Neural progenitor cell (in vitro differentiated cells): ENCODE results near the gene COMP. TPM values are rescaled to one million over a fixed set of nuclear protein-coding genes. Genes with fewer than 3 reads are reported as not detected.

Experiments
- DNase-seq: peaks from one replicate; pipeline ENCODE4 v3.0.0-alpha.2; 2016; ENCODE audit warnings: low spot score
- H2AFZ ChIP-seq: fragments of 200-600 bp; sonication (generic); replicated peaks from 2 replicates; pipeline ENCODE4 v1.6.1; 2016; ENCODE audit warnings: antibody characterized with exemption
- H3F3A ChIP-seq: fragments of 200-600 bp; sonication (generic); 2 replicates; pipeline ENCODE4 v1.6.1; 2016; ENCODE audit warnings: antibody characterized with exemption, low read depth
- H3K27ac ChIP-seq: fragments of 200-600 bp; sonication (generic); 2 replicates; pipeline ENCODE4 v1.5.1; 2016; ENCODE audit warnings: mild to moderate bottlenecking
- H3K27me3 ChIP-seq: fragments of 200-600 bp; sonication (generic); 2 replicates; pipeline ENCODE4 v1.6.1; 2016; ENCODE audit warnings: mild to moderate bottlenecking, moderate library complexity
- H3K36me3 ChIP-seq: fragments of 200-600 bp; sonication (generic); 2 replicates; pipeline ENCODE4 v1.5.1; 2016
- H3K4me1 ChIP-seq: fragments of 200-600 bp; sonication (generic); 2 replicates; pipeline ENCODE4 v1.6.1; 2016; ENCODE audit warnings: mixed run types
- H3K4me2 ChIP-seq: fragments of 200-600 bp; sonication (generic); 2 replicates; pipeline ENCODE4 v1.6.1; 2016
- H3K4me3 ChIP-seq: fragments of 200-600 bp; sonication (generic); 2 replicates; pipeline ENCODE4 v1.5.1; 2016
- H3K79me2 ChIP-seq: fragments of 200-600 bp; sonication (generic); 2 replicates; pipeline ENCODE4 v1.6.1; 2016; ENCODE audit warnings: low read depth
- H3K9ac ChIP-seq: fragments of 200-600 bp; sonication (generic); 2 replicates; pipeline ENCODE4 v1.6.1; 2016
- H3K9me3 ChIP-seq: fragments of 200-600 bp; sonication (generic); 2 replicates; pipeline ENCODE4 v1.5.1; 2016; ENCODE audit warnings: low read depth
- H4K20me1 ChIP-seq: fragments of 200-600 bp; sonication (generic); 2 replicates; pipeline ENCODE4 v1.6.1; 2016; ENCODE audit warnings: low read depth
- H3K27ac Mint-ChIP-seq: 3 replicates; pipeline ENCODE4 v1.8.0; 2021; ENCODE audit warnings: mixed read lengths
- H3K27me3 Mint-ChIP-seq: 2 replicates; pipeline ENCODE4 v1.8.0; 2022; ENCODE audit warnings: low read depth, mild to moderate bottlenecking, inconsistent platforms, moderate library complexity, mixed read lengths; ENCODE audit not compliant: insufficient read depth
- H3K36me3 Mint-ChIP-seq: 3 replicates; pipeline ENCODE4 v1.8.0; 2021; ENCODE audit warnings: mixed read lengths
- H3K4me1 Mint-ChIP-seq: 3 replicates; pipeline ENCODE4 v1.8.0; 2021; ENCODE audit warnings: mixed read lengths
- H3K4me3 Mint-ChIP-seq: 3 replicates; pipeline ENCODE4 v1.8.0; 2021; ENCODE audit warnings: mild to moderate bottlenecking, moderate library complexity, mixed read lengths
- H3K9me3 Mint-ChIP-seq: 3 replicates; pipeline ENCODE4 v1.8.0; 2020; ENCODE audit warnings: mixed read lengths
- EZH2 ChIP-seq: fragments of 200-600 bp; sonication (generic); IDR thresholded peaks from 2 replicates; pipeline ENCODE4 v1.6.1; 2017; ENCODE audit warnings: antibody characterized with exemption, mild to moderate bottlenecking, moderate library complexity
- EZH2phosphoT487 ChIP-seq: fragments of 200-600 bp; sonication (generic); IDR thresholded peaks from 2 replicates; pipeline ENCODE4 v1.6.1; 2017; ENCODE audit warnings: antibody characterized with exemption
- total RNA-seq: library from RNA; depleted of rRNA; stranded (reverse); fragments of >200 nt; gene quantifications from 2 replicates; pipeline ENCODE4 v1.2.3, GENCODE V29; 2015; ENCODE audit warnings: low replicate concordance
- TF ChIP-seq, protein P1 (sequence below): fragments of 200-600 bp; sonication (generic); IDR thresholded peaks from 2 replicates; pipeline ENCODE4 v1.5.1; 2017; ENCODE audit warnings: antibody characterized with exemption, mild to moderate bottlenecking

The COMP gene
- total RNA-seq, 1 donor from 2014 or later = not detected

- peak; percentile 55 for DNase-seq
- H3K9me3 Mint-ChIP-seq = no peaks in the 10 kb centered on the region
- peaks cover 27% of the 10 kb centered on the region for H3K27me3 Mint-ChIP-seq
- H3K4me1 Mint-ChIP-seq = peaks cover 11% of the 10 kb centered on the region
- peaks cover 19% of the 10 kb centered on the region for H3K4me1 ChIP-seq
- H3K27ac ChIP-seq = no peak overlapping the region
- peaks cover 63% of the 10 kb centered on the region for H4K20me1 ChIP-seq
- H3K27ac Mint-ChIP-seq = no peak overlapping the region
- H3K4me3 ChIP-seq = no peak overlapping the region
- no peaks in the 10 kb centered on the region for H3K79me2 ChIP-seq
- no peak overlapping the region for H3K4me2 ChIP-seq
- H3K9ac ChIP-seq = no peak overlapping the region
- H3K4me3 Mint-ChIP-seq = no peak overlapping the region
- no peaks in the 10 kb centered on the region for H3K36me3 ChIP-seq
- H3F3A ChIP-seq = peaks cover 3% of the 10 kb centered on the region
- TF ChIP-seq EZH2 = no peak
- TF ChIP-seq EZH2phosphoT487 = no peak
- TF ChIP-seq, protein P1, sequence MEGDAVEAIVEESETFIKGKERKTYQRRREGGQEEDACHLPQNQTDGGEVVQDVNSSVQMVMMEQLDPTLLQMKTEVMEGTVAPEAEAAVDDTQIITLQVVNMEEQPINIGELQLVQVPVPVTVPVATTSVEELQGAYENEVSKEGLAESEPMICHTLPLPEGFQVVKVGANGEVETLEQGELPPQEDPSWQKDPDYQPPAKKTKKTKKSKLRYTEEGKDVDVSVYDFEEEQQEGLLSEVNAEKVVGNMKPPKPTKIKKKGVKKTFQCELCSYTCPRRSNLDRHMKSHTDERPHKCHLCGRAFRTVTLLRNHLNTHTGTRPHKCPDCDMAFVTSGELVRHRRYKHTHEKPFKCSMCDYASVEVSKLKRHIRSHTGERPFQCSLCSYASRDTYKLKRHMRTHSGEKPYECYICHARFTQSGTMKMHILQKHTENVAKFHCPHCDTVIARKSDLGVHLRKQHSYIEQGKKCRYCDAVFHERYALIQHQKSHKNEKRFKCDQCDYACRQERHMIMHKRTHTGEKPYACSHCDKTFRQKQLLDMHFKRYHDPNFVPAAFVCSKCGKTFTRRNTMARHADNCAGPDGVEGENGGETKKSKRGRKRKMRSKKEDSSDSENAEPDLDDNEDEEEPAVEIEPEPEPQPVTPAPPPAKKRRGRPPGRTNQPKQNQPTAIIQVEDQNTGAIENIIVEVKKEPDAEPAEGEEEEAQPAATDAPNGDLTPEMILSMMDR = peak; percentile 38
- no peaks in the 10 kb centered on the region for H3K9me3 ChIP-seq
- peaks cover 100% of the 10 kb centered on the region for H3K27me3 ChIP-seq
- no peak overlapping the region for H2AFZ ChIP-seq
- no peaks in the 10 kb centered on the region for H3K36me3 Mint-ChIP-seq
These were observed 10.5 kb downstream of the COMP start for GRCh38 chr19:18780631-18781030.

DNA sequence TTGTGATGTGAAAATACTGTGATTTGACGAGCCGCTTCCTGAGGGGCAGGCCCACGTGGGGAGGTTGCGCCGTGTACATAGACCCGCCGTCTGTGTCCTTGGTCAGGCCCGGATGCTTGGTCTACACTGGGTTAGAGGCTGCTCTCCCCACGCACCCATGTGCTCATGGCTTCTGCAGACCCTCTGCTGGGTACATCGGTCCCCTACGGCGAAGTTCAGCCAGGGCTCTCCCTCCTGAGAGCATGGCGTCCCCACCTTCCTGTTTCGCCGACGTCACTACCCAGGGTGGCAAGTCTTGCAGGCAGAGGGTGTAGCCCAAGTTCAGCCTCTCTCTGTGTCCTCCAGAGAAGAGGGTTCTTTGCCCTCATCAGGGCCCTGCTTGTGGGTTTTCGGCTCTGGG, 11.0 kb downstream of the COMP start:
- Histone ChIP-seq H3K4me2 (no peak overlapping the region), H3K9ac (no peak overlapping the region), H3K27me3 (peaks cover 100% of the 10 kb centered on the region), H3K4me1 (peaks cover 16% of the 10 kb centered on the region), H3F3A (no peaks in the 10 kb centered on the region), H3K27ac (no peak overlapping the region), H3K79me2 (no peaks in the 10 kb centered on the region), H4K20me1 (peaks cover 63% of the 10 kb centered on the region), H2AFZ (no peak overlapping the region), H3K9me3 (no peaks in the 10 kb centered on the region), H3K36me3 (no peaks in the 10 kb centered on the region), H3K4me3 (no peak overlapping the region)
- no peak for DNase-seq
- Mint-ChIP-seq H3K9me3 (no peaks in the 10 kb centered on the region), H3K36me3 (no peaks in the 10 kb centered on the region), H3K27ac (no peak overlapping the region), H3K4me3 (no peak overlapping the region), H3K27me3 (peaks cover 21% of the 10 kb centered on the region), H3K4me1 (peaks cover 7% of the 10 kb centered on the region)
- TF ChIP-seq, protein P1 = no peak
- TF ChIP-seq EZH2phosphoT487 = no peak
- no peak for TF ChIP-seq EZH2

- H4K20me1 ChIP-seq = peaks cover 58% of the 10 kb centered on the region
- no peaks in the 10 kb centered on the region for H3K36me3 ChIP-seq
- no peak overlapping the region for H3K4me2 ChIP-seq
- H3K4me1 Mint-ChIP-seq = peaks cover 4% of the 10 kb centered on the region
- peaks cover 16% of the 10 kb centered on the region for H3K4me1 ChIP-seq
- H3F3A ChIP-seq = no peaks in the 10 kb centered on the region
- no peak overlapping the region for H3K4me3 ChIP-seq
- H2AFZ ChIP-seq = no peak overlapping the region
- H3K9ac ChIP-seq = no peak overlapping the region
- no peak overlapping the region for H3K27ac ChIP-seq
- no peak overlapping the region for H3K27ac Mint-ChIP-seq
- DNase-seq = no peak
- H3K9me3 Mint-ChIP-seq = no peaks in the 10 kb centered on the region
- no peaks in the 10 kb centered on the region for H3K36me3 Mint-ChIP-seq
- H3K4me3 Mint-ChIP-seq = no peak overlapping the region
- TF ChIP-seq, protein P1 = no peak
- TF ChIP-seq EZH2phosphoT487 (no peak), EZH2 (no peak)
- H3K27me3 Mint-ChIP-seq = peaks cover 18% of the 10 kb centered on the region
- no peaks in the 10 kb centered on the region for H3K79me2 ChIP-seq
- H3K9me3 ChIP-seq = no peaks in the 10 kb centered on the region
- H3K27me3 ChIP-seq = peaks cover 100% of the 10 kb centered on the region
These were observed 12.1 kb downstream of the COMP start for GRCh38 chr19:18778826-18779495.
